ENCODE measurements around the gene NPR1. TPM values are rescaled to one million over a fixed set of nuclear protein-coding genes. Genes with fewer than 3 reads are reported as not detected.

Gene NPR1
- total RNA-seq, 2 experiments from 2014 or later = not detected

- ATAC-seq (ENCODE audit: poor library complexity) = no peak
- Mint-ChIP-seq H3K27ac (no peak overlapping the region), H3K4me1 (ENCODE audit: low read depth) (no peaks in the 10 kb centered on the region), H3K36me3 (ENCODE audit: low read depth) (no peaks in the 10 kb centered on the region), H3K9me3 (no peaks in the 10 kb centered on the region), H3K27me3 (peaks cover 14% of the 10 kb centered on the region), H3K4me3 (no peak overlapping the region)
- DNase-seq = no peak
- POLR2A ChIA-PET = no interaction called here
- CTCF ChIA-PET = no interaction called here
- Histone ChIP-seq H3K9me3 (ENCODE audit: control insufficient read depth in 1 of 2, insufficient read depth in 1 of 2, low read length in 2 of 2) (no peaks in the 10 kb centered on the region), H3K27me3 (ENCODE audit: control insufficient read depth in 1 of 2, insufficient read depth in 2 of 2, low read length in 2 of 2) (peaks cover 0 to 9% of the 10 kb centered on the region in 2 experiments), H3K27ac (ENCODE audit: low read depth in 1 of 2, low read length in 2 of 2) (no peak overlapping the region), H3K4me3 (ENCODE audit: low read length) (no peak overlapping the region), H3K36me3 (ENCODE audit: insufficient read depth, low read length) (no peaks in the 10 kb centered on the region), H3K4me1 (ENCODE audit: insufficient read depth, low read length) (no peaks in the 10 kb centered on the region)
- no peak for TF ChIP-seq CTCF (IDR thresholded peaks at IDR 0.05)
- intact Hi-C loops (cut with DNase I, micrococcal nuclease) = no loop called here
These were observed 9.0 kb downstream of the NPR1 start for GRCh38 chr1:153687346-153688125.

GRCh38 chr1:153688276-153688675 is 9.8 kb downstream of the NPR1 start:
- DNase-seq (no peak), ATAC-seq (ENCODE audit: poor library complexity) (no peak)
- Histone ChIP-seq H3K9me3 (ENCODE audit: control insufficient read depth in 1 of 2, insufficient read depth in 1 of 2, low read length in 2 of 2) (no peaks in the 10 kb centered on the region), H3K27me3 (ENCODE audit: control insufficient read depth in 1 of 2, insufficient read depth in 2 of 2, low read length in 2 of 2) (peaks cover 0 to 9% of the 10 kb centered on the region in 2 experiments), H3K27ac (ENCODE audit: low read depth in 1 of 2, low read length in 2 of 2) (no peak overlapping the region), H3K36me3 (ENCODE audit: insufficient read depth, low read length) (no peaks in the 10 kb centered on the region), H3K4me1 (ENCODE audit: insufficient read depth, low read length) (no peaks in the 10 kb centered on the region), H3K4me3 (ENCODE audit: low read length) (no peak overlapping the region)
- no peaks in the 10 kb centered on the region for H3K9me3 Mint-ChIP-seq
- CTCF ChIA-PET = no interaction called here
- no peak overlapping the region for H3K27ac Mint-ChIP-seq
- POLR2A ChIA-PET = no interaction called here
- no peaks in the 10 kb centered on the region for H3K36me3 Mint-ChIP-seq (ENCODE audit: low read depth)
- H3K4me1 Mint-ChIP-seq (ENCODE audit: low read depth) = no peaks in the 10 kb centered on the region
- H3K4me3 Mint-ChIP-seq = no peak overlapping the region
- intact Hi-C loops (cut with DNase I, micrococcal nuclease) = no loop called here
- peaks cover 9% of the 10 kb centered on the region for H3K27me3 Mint-ChIP-seq
- TF ChIP-seq CTCF (IDR thresholded peaks at IDR 0.05) = no peak

GRCh38 chr1:153688736-153689328 is 10.3 kb downstream of the NPR1 start:
- no peaks in the 10 kb centered on the region for H3K4me1 ChIP-seq (ENCODE audit: insufficient read depth, low read length)
- DNase-seq (no peak), ATAC-seq (ENCODE audit: poor library complexity) (no peak)
- H3K27me3 Mint-ChIP-seq = peaks cover 4% of the 10 kb centered on the region
- no peak overlapping the region for H3K27ac ChIP-seq (ENCODE audit: low read depth in 1 of 2, low read length in 2 of 2)
- no peaks in the 10 kb centered on the region for H3K9me3 Mint-ChIP-seq
- CTCF ChIA-PET = no interaction called here
- POLR2A ChIA-PET = no interaction called here
- intact Hi-C loops (cut with DNase I, micrococcal nuclease) = no loop called here
- H3K4me3 ChIP-seq (ENCODE audit: low read length) = no peak overlapping the region
- H3K9me3 ChIP-seq (ENCODE audit: control insufficient read depth in 1 of 2, insufficient read depth in 1 of 2, low read length in 2 of 2) = no peaks in the 10 kb centered on the region
- TF ChIP-seq CTCF (IDR thresholded peaks at IDR 0.05) = no peak
- peaks cover 0 to 9% of the 10 kb centered on the region in 2 experiments for H3K27me3 ChIP-seq (ENCODE audit: control insufficient read depth in 1 of 2, insufficient read depth in 2 of 2, low read length in 2 of 2)
- no peak overlapping the region for H3K4me3 Mint-ChIP-seq
- no peaks in the 10 kb centered on the region for H3K4me1 Mint-ChIP-seq (ENCODE audit: low read depth)
- no peak overlapping the region for H3K27ac Mint-ChIP-seq
- no peaks in the 10 kb centered on the region for H3K36me3 ChIP-seq (ENCODE audit: insufficient read depth, low read length)
- no peaks in the 10 kb centered on the region for H3K36me3 Mint-ChIP-seq (ENCODE audit: low read depth)

Measured in CD4-positive, alpha-beta T cell (primary cell).